Stimulated activated memory B cell treated with anti-CD40 and anti-IgM and Interleukin-4, amounts not matched to agents 10 μg/mL and 1 μg/mL and 100 μg/mL, for 72 hours (primary cell): ENCODE data around the gene SP4.

ENCODE experiments used
- ATAC-seq: fragments of 150-1000 bp; cut with Tn5 transposase; 2 replicates; pipeline ENCODE4 v1.10.0; 2021
- H3K27ac Mint-ChIP-seq: one replicate; pipeline ENCODE4 v1.8.0; 2022; ENCODE audit warnings: mild to moderate bottlenecking, mixed read lengths
- H3K27me3 Mint-ChIP-seq: one replicate; pipeline ENCODE4 v1.8.0; 2022; ENCODE audit warnings: mixed read lengths
- H3K36me3 Mint-ChIP-seq: one replicate; pipeline ENCODE4 v1.8.0; 2022; ENCODE audit warnings: mixed read lengths
- H3K4me1 Mint-ChIP-seq: one replicate; pipeline ENCODE4 v1.8.0; 2022; ENCODE audit warnings: mixed read lengths
- H3K4me3 Mint-ChIP-seq: one replicate; pipeline ENCODE4 v1.8.0; 2022; ENCODE audit warnings: mild to moderate bottlenecking, moderate library complexity, mixed read lengths
- H3K9me3 Mint-ChIP-seq: one replicate; pipeline ENCODE4 v1.8.0; 2022; ENCODE audit warnings: mixed read lengths

The SP4 gene

DNA sequence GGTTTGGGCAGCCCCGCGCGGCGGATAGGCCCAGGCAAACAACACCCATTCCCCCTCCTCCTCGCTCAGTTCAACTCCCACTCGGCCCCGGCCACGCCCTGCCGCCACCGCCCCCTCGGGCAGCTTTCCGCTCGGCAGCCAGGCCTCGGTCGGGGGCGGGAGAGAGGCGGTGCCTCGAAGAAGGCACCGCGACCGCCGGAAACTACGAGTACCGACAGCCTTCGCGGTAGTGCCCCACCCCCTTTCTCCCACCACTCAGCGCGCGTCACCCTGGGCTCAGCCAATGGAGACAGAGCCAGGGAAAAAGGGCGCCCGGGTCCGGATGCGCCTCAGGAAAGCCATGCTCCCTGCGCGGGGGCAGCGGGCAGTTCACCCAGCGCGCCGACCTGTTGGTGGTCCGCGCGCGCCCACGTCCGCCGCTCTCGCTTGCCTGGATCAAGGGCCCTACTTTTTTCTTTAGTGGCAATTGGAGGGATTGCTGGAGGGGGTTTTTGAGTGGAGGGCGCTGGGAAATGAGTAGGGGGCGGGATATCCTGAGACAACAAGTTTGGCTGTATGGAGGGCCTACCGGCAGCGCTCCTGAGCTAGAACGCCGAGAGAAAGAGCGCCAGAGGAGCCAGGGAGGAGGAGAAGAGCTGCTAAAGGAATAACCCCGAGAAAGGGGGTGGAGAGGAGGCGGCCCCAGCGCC, 557 bp upstream of the SP4 start:
- Mint-ChIP-seq H3K27ac (peak overlapping the region; percentile 100), H3K27me3 (no peaks in the 10 kb centered on the region), H3K36me3 (peaks cover 10% of the 10 kb centered on the region), H3K9me3 (no peaks in the 10 kb centered on the region), H3K4me1 (peaks cover 43% of the 10 kb centered on the region), H3K4me3 (peak overlapping the region; percentile 100)
- peak; percentile 90 for ATAC-seq

DNA sequence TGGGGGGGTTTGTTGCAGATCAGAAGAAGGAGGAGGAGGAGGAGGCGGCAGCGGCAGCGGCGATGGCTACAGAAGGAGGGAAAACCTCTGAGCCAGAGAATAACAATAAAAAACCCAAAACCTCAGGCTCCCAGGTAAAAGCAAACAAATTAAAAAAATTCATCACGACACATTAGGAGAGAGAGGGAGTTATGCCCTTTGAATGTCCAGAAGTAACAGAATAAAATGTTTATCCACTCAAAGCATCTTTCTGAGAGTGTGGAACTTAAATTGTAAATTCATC, 717 bp downstream of the SP4 start:
- Mint-ChIP-seq H3K4me3 (peak overlapping the region; percentile 100), H3K27me3 (no peaks in the 10 kb centered on the region), H3K36me3 (peaks cover 10% of the 10 kb centered on the region), H3K9me3 (no peaks in the 10 kb centered on the region), H3K27ac (peak overlapping the region; percentile 100), H3K4me1 (peaks cover 56% of the 10 kb centered on the region)
- no peak for ATAC-seq

DNA sequence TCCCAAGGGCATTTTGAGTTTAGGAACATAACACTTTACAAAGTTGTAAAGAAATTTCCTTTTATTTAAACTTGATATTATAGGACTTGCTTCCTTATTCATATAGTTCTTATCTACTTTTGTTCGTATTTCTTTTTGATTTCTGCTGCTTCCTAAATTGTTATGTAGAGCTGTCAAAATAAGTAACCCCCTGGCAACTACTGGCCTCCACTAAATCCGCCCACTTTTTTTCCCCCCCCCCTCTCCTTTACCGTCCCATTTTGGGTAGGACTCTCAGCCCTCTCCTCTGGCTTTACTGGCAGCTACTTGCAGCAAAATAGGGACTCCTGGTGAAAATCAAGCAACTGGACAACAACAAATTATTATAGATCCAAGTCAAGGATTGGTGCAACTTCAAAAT, 1.1 kb downstream of the SP4 start:
- Mint-ChIP-seq H3K9me3 (no peaks in the 10 kb centered on the region), H3K4me1 (peaks cover 60% of the 10 kb centered on the region), H3K27me3 (no peaks in the 10 kb centered on the region), H3K36me3 (peaks cover 10% of the 10 kb centered on the region), H3K27ac (peak overlapping the region; percentile 100), H3K4me3 (peak overlapping the region; percentile 100)
- no peak for ATAC-seq

DNA sequence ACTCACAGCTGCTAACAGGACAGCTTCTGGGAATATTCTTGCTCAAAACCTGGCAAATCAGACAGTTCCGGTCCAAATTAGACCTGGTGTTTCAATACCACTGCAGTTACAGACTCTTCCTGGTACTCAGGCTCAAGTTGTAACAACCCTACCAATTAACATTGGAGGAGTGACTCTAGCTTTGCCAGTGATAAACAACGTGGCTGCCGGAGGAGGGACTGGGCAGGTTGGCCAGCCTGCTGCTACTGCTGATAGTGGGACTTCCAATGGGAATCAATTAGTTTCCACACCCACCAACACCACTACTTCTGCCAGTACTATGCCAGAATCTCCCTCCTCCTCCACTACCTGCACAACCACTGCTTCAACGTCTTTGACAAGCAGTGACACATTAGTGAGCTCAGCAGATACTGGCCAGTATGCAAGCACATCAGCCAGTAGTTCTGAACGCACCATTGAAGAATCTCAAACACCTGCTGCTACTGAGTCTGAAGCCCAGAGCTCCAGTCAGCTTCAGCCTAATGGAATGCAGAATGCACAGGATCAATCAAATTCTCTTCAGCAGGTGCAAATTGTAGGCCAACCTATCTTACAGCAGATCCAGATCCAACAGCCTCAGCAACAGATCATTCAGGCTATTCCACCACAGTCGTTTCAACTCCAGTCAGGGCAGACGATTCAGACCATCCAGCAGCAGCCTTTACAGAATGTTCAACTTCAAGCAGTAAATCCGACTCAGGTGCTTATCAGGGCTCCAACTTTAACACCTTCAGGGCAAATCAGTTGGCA, 2.1 kb downstream of the SP4 start:
- H3K4me1 Mint-ChIP-seq = peaks cover 61% of the 10 kb centered on the region
- no peaks in the 10 kb centered on the region for H3K9me3 Mint-ChIP-seq
- no peaks in the 10 kb centered on the region for H3K27me3 Mint-ChIP-seq
- ATAC-seq = no peak
- H3K27ac Mint-ChIP-seq = no peak overlapping the region
- H3K4me3 Mint-ChIP-seq = peak overlapping the region; percentile 100
- peaks cover 10% of the 10 kb centered on the region for H3K36me3 Mint-ChIP-seq

DNA sequence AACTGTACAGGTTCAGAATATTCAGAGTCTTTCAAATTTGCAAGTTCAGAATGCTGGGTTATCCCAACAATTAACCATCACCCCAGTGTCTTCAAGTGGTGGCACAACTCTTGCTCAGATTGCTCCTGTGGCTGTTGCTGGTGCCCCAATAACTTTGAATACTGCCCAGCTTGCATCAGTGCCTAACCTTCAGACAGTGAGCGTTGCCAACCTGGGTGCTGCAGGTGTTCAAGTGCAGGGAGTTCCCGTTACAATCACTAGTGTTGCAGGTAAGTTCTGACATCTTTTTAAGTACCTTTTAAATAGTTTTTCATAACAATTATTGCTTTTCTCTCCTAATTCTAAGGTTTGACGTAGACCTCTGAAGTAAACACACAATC, 2.7 kb downstream of the SP4 start:
- Mint-ChIP-seq H3K27me3 (no peaks in the 10 kb centered on the region), H3K27ac (no peak overlapping the region)

DNA sequence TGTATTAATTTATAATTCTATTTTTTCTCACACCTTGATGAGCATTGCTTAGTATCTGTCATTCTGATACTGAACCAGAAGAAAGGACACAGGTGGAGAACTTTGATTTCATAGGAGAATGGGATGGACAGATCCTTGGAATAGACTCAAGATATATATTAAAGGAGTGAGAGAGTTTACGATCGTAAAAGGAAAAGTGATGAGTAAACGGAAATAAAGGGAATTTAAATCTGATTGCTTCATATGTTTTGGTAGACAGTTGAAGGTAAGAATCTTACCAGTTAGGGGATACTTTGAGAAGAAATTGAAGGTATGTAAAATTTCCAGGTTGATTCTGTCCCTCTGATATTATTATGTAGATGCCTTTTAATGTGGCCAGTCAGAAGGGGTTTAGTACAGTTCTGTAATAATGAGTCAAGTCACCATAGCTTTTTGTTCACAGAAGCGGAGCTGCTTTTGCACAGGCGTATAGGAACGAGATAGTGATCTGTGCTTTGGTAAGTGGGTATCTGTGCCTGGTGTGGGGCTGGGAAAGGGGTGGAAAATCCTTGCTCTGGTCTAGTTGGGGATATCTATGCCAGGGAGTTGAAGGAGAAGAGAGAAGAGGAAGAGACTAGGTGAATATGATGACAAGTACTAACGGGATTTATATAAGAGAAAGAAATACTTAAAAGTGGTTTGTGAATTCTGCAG, 15.4 kb downstream of the SP4 start:
- Mint-ChIP-seq H3K27ac (no peak overlapping the region), H3K4me1 (peaks cover 41% of the 10 kb centered on the region), H3K4me3 (no peak overlapping the region), H3K27me3 (no peaks in the 10 kb centered on the region), H3K36me3 (peaks cover 48% of the 10 kb centered on the region), H3K9me3 (no peaks in the 10 kb centered on the region)
- no peak for ATAC-seq

More for the DNA sequence above, 2.7 kb downstream of the SP4 start:
- ATAC-seq = no peak
- peak overlapping the region; percentile 15 for H3K4me3 Mint-ChIP-seq
- H3K9me3 Mint-ChIP-seq = no peaks in the 10 kb centered on the region
- peaks cover 12% of the 10 kb centered on the region for H3K36me3 Mint-ChIP-seq
- H3K4me1 Mint-ChIP-seq = peaks cover 61% of the 10 kb centered on the region

DNA sequence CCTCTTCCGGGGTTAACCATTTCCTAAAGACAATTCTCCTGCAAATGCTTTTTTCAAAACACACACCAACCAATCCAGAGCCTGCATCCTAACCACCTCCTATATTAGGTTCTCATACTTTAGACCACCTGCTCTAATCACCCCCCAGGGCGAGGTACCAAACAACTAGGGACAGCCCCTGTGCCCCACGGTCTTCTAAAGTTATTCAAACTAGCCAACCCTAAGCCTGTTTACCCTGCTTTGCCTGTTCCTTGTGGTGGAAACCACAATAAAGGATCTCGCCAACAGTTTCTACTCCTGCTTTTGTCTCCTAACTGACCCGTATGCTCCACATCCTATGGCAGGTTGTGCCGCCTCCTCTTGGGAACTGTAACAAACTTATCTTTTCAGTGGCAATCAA, 21.1 kb downstream of the SP4 start:
- Mint-ChIP-seq H3K36me3 (peaks cover 44% of the 10 kb centered on the region), H3K27ac (peak overlapping the region; percentile 44), H3K4me3 (no peak overlapping the region), H3K4me1 (peaks cover 37% of the 10 kb centered on the region), H3K27me3 (no peaks in the 10 kb centered on the region), H3K9me3 (peaks cover 3% of the 10 kb centered on the region)
- no peak for ATAC-seq

DNA sequence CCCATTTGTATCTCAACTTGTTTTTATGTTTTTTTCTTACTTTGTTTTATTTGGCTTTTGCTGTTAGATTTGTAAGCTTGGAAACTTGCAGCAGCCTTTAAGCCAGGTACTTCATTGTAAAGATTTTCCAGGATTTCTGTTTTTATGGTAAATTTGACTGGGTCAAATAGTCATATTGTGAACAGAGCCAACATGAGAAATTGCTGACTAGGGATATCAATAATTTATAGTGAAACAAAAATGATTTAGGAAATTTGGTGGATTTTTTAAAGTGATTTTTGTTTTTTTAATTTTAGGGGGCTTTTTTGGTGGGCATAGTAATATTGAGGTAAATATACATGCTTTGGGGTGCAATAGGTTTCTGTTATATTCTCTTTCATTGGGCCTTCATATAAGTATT, 22.2 kb downstream of the SP4 start:
- no peak for ATAC-seq
- H3K27me3 Mint-ChIP-seq = no peaks in the 10 kb centered on the region
- H3K4me1 Mint-ChIP-seq = peaks cover 30% of the 10 kb centered on the region
- H3K36me3 Mint-ChIP-seq = peaks cover 48% of the 10 kb centered on the region
- no peak overlapping the region for H3K27ac Mint-ChIP-seq
- H3K4me3 Mint-ChIP-seq = no peak overlapping the region
- peaks cover 3% of the 10 kb centered on the region for H3K9me3 Mint-ChIP-seq

DNA sequence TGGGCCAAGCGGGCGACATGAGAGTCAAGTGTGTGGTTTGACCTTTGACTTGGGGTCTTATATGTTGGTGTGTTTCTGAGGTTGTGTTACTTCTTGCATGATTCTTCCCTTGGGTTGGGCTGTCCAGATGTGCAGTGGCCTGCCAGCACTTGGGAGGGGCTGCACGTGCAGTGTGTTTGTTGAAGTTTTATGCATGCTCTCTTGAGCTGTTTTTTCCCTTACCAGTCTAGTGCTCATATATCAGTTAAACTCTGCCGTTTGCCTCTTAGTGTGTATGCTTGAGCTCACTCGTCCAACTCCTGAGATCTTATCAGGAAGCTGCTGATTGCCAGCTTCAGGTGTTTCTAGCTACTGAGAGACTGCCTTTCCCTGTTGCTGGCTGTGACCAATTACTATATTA, 23.1 kb downstream of the SP4 start:
- H3K27ac Mint-ChIP-seq = no peak overlapping the region
- H3K9me3 Mint-ChIP-seq = peaks cover 6% of the 10 kb centered on the region
- H3K4me1 Mint-ChIP-seq = peaks cover 33% of the 10 kb centered on the region
- H3K27me3 Mint-ChIP-seq = no peaks in the 10 kb centered on the region
- peaks cover 56% of the 10 kb centered on the region for H3K36me3 Mint-ChIP-seq
- ATAC-seq = no peak
- no peak overlapping the region for H3K4me3 Mint-ChIP-seq

DNA sequence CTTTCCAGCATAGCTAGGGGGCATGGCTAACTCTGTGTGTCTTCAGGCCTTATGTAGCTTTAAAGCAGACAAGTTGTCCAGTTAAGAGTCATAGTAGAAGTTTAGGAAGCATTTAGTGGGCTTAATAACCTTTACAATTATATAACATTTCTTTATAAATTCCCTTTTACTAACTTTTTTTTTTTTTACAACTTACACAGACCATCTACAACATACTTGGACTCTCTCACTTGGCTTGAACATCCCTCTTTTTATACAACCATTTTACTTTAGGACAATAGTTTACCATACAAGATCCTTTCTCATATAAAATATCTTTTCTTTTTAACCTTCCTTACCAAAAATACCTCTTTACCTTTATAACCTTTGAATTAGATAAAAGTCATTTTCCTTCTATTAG, 26.3 kb downstream of the SP4 start:
- Mint-ChIP-seq H3K27me3 (no peaks in the 10 kb centered on the region), H3K4me1 (peaks cover 32% of the 10 kb centered on the region), H3K36me3 (peaks cover 58% of the 10 kb centered on the region), H3K4me3 (no peak overlapping the region), H3K27ac (no peak overlapping the region), H3K9me3 (peaks cover 9% of the 10 kb centered on the region)
- no peak for ATAC-seq

DNA sequence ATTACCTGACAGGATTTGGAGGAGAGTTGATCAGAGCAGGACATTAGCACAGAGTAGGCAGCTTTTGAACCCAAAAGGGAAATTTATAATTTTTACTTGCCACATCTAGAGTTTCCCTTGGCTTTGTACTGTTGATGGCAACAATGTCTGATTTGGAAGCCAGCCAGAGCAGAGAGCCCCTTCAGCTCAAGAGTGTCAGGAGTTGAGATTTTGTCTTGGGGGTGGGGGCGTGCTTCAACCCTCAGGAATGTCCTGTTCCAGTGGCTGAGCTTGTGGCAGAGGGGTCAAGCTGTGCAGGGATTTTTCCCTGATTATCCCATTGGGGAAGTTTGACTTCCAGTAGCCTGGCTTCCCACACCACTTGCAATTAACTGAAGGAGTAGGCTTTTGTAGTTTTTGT, 27.0 kb downstream of the SP4 start:
- peaks cover 10% of the 10 kb centered on the region for H3K9me3 Mint-ChIP-seq
- peaks cover 64% of the 10 kb centered on the region for H3K36me3 Mint-ChIP-seq
- no peaks in the 10 kb centered on the region for H3K27me3 Mint-ChIP-seq
- peaks cover 31% of the 10 kb centered on the region for H3K4me1 Mint-ChIP-seq
- no peak overlapping the region for H3K4me3 Mint-ChIP-seq
- H3K27ac Mint-ChIP-seq = no peak overlapping the region
- no peak for ATAC-seq

DNA sequence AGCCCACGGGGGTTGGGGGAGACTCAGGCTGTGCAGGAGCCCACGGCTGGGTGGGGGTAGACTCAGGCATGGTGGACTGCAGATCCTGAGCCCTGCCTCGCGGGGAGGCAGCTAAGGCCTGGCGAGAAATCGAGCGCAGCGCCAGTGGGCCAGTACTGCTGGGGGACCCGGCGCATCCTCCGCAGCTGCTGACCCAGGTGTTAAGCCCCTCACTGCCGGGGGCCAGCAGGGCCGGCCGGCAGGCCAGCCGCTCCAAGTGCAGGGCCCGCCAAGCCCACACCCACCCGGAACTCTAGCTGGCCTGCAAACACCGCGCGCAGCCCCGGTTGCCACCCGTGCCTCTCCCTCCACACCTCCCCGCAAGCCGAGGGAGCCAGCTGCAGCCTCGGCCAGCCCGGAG, 33.4 kb downstream of the SP4 start:
- no peak for ATAC-seq
- H3K27ac Mint-ChIP-seq = no peak overlapping the region
- H3K27me3 Mint-ChIP-seq = no peaks in the 10 kb centered on the region
- H3K9me3 Mint-ChIP-seq = peaks cover 7% of the 10 kb centered on the region
- H3K4me1 Mint-ChIP-seq = peaks cover 42% of the 10 kb centered on the region
- peaks cover 41% of the 10 kb centered on the region for H3K36me3 Mint-ChIP-seq
- no peak overlapping the region for H3K4me3 Mint-ChIP-seq

DNA sequence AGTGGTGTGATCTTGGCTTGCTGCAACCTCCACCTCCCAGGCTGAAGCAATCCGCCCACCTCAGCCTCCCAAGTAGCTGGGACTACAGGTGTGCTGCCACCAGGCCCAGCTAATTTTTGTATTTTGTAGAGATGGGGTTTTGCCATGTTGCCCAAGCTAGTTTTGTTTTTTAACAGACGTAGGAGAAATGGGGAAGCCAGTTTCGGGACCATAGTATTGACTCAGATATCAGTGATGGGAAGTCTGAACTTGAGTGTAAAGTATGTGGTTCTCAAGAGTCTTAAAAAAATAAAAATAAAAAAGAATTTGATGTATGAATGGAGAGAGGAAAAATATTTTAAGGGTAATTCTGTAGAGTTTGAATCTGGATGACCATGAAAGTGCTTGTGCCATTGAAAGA, 34.2 kb downstream of the SP4 start:
- H3K36me3 Mint-ChIP-seq = peaks cover 34% of the 10 kb centered on the region
- peaks cover 35% of the 10 kb centered on the region for H3K4me1 Mint-ChIP-seq
- peak overlapping the region; percentile 0 for H3K27ac Mint-ChIP-seq

DNA sequence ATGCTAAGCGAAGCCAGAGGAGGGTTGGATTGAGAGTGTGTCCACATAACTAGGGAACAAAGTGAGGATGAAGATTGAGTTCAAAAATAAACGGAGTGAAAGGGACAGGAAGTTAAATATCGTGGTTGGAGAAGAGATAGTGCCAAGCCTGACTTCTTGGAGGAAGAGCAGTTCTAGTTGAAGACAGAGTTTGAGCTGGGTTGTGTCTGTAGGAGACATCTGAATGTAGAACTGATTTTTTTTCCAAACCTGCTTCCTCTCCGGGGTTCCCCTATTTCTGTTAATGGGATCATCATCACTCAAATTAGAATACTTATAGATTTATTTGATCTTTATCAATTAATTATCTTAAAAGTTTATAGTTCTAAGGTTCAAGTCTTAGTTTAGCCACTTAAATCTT, 35.6 kb downstream of the SP4 start:
- Mint-ChIP-seq H3K27ac (peak overlapping the region; percentile 0), H3K36me3 (peaks cover 34% of the 10 kb centered on the region), H3K27me3 (no peaks in the 10 kb centered on the region), H3K9me3 (peaks cover 5% of the 10 kb centered on the region), H3K4me1 (peaks cover 35% of the 10 kb centered on the region), H3K4me3 (no peak overlapping the region)
- no peak for ATAC-seq

More for the DNA sequence above, 34.2 kb downstream of the SP4 start:
- Mint-ChIP-seq H3K27me3 (no peaks in the 10 kb centered on the region), H3K9me3 (peaks cover 5% of the 10 kb centered on the region), H3K4me3 (no peak overlapping the region)
- no peak for ATAC-seq

DNA sequence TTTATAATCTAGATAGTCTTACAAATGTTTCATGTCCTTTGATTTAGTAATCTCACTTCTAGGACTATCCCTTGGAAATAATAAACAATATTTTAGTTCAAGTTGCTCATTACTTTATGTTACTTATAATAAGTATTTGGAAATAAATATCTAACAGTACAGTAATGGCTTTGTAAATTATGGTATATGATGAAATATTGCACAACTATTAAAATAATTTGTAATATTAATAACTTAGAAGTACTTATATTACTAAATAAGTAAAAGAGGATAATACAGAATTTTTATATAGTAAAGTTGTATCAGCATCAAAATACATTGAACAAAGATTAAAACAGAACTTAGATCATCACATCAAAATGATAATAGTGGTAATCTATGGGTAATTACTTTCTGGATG, 41.1 kb downstream of the SP4 start:
- Mint-ChIP-seq H3K4me3 (no peak overlapping the region), H3K4me1 (peaks cover 41% of the 10 kb centered on the region), H3K27me3 (no peaks in the 10 kb centered on the region), H3K36me3 (peaks cover 20% of the 10 kb centered on the region), H3K9me3 (peaks cover 3% of the 10 kb centered on the region), H3K27ac (no peak overlapping the region)
- ATAC-seq = no peak

DNA sequence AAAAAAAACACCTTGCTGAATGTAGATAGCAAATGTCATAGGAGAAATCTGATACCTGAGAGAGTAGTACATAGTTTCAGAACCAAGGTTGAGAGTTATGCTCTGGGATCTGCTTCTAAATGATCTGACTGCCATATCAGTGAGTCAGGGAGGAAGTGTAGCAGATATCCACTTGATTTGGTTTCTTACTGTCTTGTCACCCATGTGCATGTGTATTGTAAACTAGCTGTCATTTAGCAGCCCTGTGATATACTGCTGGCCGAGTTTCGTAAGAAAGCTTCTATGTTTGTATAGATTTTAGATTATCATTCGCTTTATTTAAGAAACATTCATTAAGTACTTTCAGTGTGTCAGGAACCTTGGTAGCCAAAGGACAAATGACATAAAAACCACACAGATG, 42.0 kb downstream of the SP4 start:
- peaks cover 3% of the 10 kb centered on the region for H3K9me3 Mint-ChIP-seq

More for the DNA sequence above, 42.0 kb downstream of the SP4 start:
- Mint-ChIP-seq H3K36me3 (peaks cover 20% of the 10 kb centered on the region), H3K4me3 (no peak overlapping the region), H3K27ac (no peak overlapping the region), H3K27me3 (no peaks in the 10 kb centered on the region), H3K4me1 (peaks cover 41% of the 10 kb centered on the region)
- no peak for ATAC-seq
